Measurements from ENCODE around the gene GTF2A2. TPM values are rescaled to one million over a fixed set of nuclear protein-coding genes. Genes with fewer than 3 reads are reported as not detected.
"Not testable (repeated sequence)": the region's sequence is repeated elsewhere in the genome, so short reads cannot be mapped to it uniquely, and the experiment has no call there.

The GTF2A2 gene
- total and polyA plus RNA-seq, 4 donors, result 11.7 to 101 (median 27.2) TPM

- TF ChIP-seq RXRA (IDR thresholded peaks at IDR 0.05) (no peak), YY1 (IDR thresholded peaks at IDR 0.05) (no peak)
- Histone ChIP-seq H3K36me3 (ENCODE audit: control insufficient read depth in 4 of 4, insufficient read depth in 3 of 4, low read depth in 1 of 4, low read length in 3 of 4) (peaks cover 2 to 39% (median 13%) of the 10 kb centered on the region in 4 donors), H3K4me3 (ENCODE audit: low read depth in 1 of 3, low read length in 3 of 3) (no peak overlapping the region), H3K4me1 (ENCODE audit: control insufficient read depth in 4 of 4, insufficient read depth in 4 of 4, low read length in 3 of 4) (no peaks in the 10 kb centered on the region), H3K9ac (ENCODE audit: low read depth in 1 of 2, low read length in 2 of 2) (no peak overlapping the region), H3K27me3 (ENCODE audit: control insufficient read depth in 4 of 4, insufficient read depth in 4 of 4, low read length in 3 of 4) (no peaks in the 10 kb centered on the region), H3K9me3 (ENCODE audit: control insufficient read depth in 4 of 4, low read length in 3 of 4) (no peaks in the 10 kb centered on the region), H3K27ac (ENCODE audit: low read depth in 1 of 2, low read length in 2 of 2) (no peak overlapping the region)
- no peak for DNase-seq (ENCODE audit: low spot score)
- 89% methylated on average over 4 of the region's 4 CpGs for WGBS
Measured at GRCh38 chr15:59644756-59645155, 12.6 kb downstream of the GTF2A2 start.

GRCh38 chr15:59642351-59642750, 15.0 kb downstream of the GTF2A2 start:
- DNase-seq (ENCODE audit: low spot score), result no peak
- WGBS, result 94% methylated on average over 2 of the region's 2 CpGs
- no peak for TF ChIP-seq HNF4G (IDR thresholded peaks at IDR 0.05)
- no peak for TF ChIP-seq EGR1 (IDR thresholded peaks at IDR 0.05; ENCODE audit: low read depth in 2 of 2)
- TF ChIP-seq, protein P1, sequence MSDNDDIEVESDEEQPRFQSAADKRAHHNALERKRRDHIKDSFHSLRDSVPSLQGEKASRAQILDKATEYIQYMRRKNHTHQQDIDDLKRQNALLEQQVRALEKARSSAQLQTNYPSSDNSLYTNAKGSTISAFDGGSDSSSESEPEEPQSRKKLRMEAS (IDR thresholded peaks at IDR 0.05), result no peak
- no peak for TF ChIP-seq ZBTB33 (IDR thresholded peaks at IDR 0.05)
- no peak for TF ChIP-seq TAF1 (conservative IDR thresholded peaks at IDR 0.05)
- Histone ChIP-seq H3K9me3 (ENCODE audit: control insufficient read depth in 4 of 4, low read length in 3 of 4) (no peaks in the 10 kb centered on the region), H3K27me3 (ENCODE audit: control insufficient read depth in 4 of 4, insufficient read depth in 4 of 4, low read length in 3 of 4) (no peaks in the 10 kb centered on the region), H3K4me3 (ENCODE audit: low read depth in 1 of 3, low read length in 3 of 3) (no peak overlapping the region), H3K27ac (ENCODE audit: low read depth in 1 of 2, low read length in 2 of 2) (no peak overlapping the region), H3K36me3 (ENCODE audit: control insufficient read depth in 4 of 4, insufficient read depth in 3 of 4, low read depth in 1 of 4, low read length in 3 of 4) (peaks cover 0 to 41% (median 16%) of the 10 kb centered on the region in 4 donors), H3K9ac (ENCODE audit: low read depth in 1 of 2, low read length in 2 of 2) (no peak overlapping the region), H3K4me1 (ENCODE audit: control insufficient read depth in 4 of 4, insufficient read depth in 4 of 4, low read length in 3 of 4) (no peaks in the 10 kb centered on the region)

DNA sequence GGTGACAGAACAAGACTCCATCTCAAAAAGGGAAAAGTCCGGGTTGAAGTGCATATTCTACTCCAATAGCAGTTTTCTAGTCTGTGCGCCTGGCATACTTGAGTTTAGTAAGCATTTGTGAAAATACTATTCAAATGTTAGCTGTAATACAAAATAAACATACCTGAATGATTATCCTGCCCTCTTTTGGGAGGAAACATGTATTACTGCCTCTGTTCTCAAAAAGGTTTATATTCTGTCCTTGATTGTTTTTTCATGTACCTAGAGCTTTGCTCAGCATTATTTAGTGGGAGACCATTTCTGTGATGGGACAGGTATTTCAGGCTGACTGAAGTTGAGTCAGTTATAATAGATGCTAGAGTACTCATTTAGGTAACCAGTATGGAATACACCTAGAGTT, 19.8 kb downstream of the GTF2A2 start:
- DNase-seq (ENCODE audit: low spot score); H3K27ac ChIP-seq (ENCODE audit: low read depth in 1 of 2, low read length in 2 of 2); H3K9me3 ChIP-seq (ENCODE audit: control insufficient read depth in 4 of 4, low read length in 3 of 4); H3K4me3 ChIP-seq (ENCODE audit: low read depth in 1 of 3, low read length in 3 of 3); H3K4me1 ChIP-seq (ENCODE audit: control insufficient read depth in 4 of 4, insufficient read depth in 4 of 4, low read length in 3 of 4); H3K27me3 ChIP-seq (ENCODE audit: control insufficient read depth in 4 of 4, insufficient read depth in 4 of 4, low read length in 3 of 4); H3K9ac ChIP-seq (ENCODE audit: low read depth in 1 of 2, low read length in 2 of 2): not testable (repeated sequence)
- 96% methylated on average over 2 of the region's 2 CpGs for WGBS
- H3K36me3 ChIP-seq (ENCODE audit: control insufficient read depth in 4 of 4, insufficient read depth in 3 of 4, low read depth in 1 of 4, low read length in 3 of 4), result peaks cover 0 to 28% (median 8%) of the 10 kb centered on the region in 4 donors

GRCh38 chr15:59636184-59636583, 21.1 kb downstream of the GTF2A2 start:
- no peak overlapping the region for H3K9ac ChIP-seq (ENCODE audit: low read depth in 1 of 2, low read length in 2 of 2)
- H3K27ac ChIP-seq (ENCODE audit: low read depth in 1 of 2, low read length in 2 of 2), result no peak overlapping the region
- 93% methylated on average over 3 of the region's 3 CpGs for WGBS

More at GRCh38 chr15:59636184-59636583, 21.1 kb downstream of the GTF2A2 start:
- H3K9me3 ChIP-seq (ENCODE audit: control insufficient read depth in 4 of 4, low read length in 3 of 4), result no peaks in the 10 kb centered on the region
- H3K27me3 ChIP-seq (ENCODE audit: control insufficient read depth in 4 of 4, insufficient read depth in 4 of 4, low read length in 3 of 4), result no peaks in the 10 kb centered on the region
- peaks cover 0 to 22% (median 8%) of the 10 kb centered on the region in 4 donors for H3K36me3 ChIP-seq (ENCODE audit: control insufficient read depth in 4 of 4, insufficient read depth in 3 of 4, low read depth in 1 of 4, low read length in 3 of 4)
- no peak for DNase-seq (ENCODE audit: low spot score)
- no peak overlapping the region for H3K4me3 ChIP-seq (ENCODE audit: low read depth in 1 of 3, low read length in 3 of 3)
- TF ChIP-seq GABPA (IDR thresholded peaks at IDR 0.05 in 1 of 2, conservative IDR thresholded peaks at IDR 0.05 in 1 of 2) (no peak), RXRA (IDR thresholded peaks at IDR 0.05) (no peak), EGR1 (IDR thresholded peaks at IDR 0.05; ENCODE audit: low read depth in 2 of 2) (no peak), FOXA1 (IDR thresholded peaks at IDR 0.05) (no peak), NR2F2 (IDR thresholded peaks at IDR 0.05) (no peak), RAD21 (IDR thresholded peaks at IDR 0.05) (no peak), HNF4A (conservative IDR thresholded peaks at IDR 0.05) (no peak), FOXA2 (IDR thresholded peaks at IDR 0.05) (no peak), JUND (IDR thresholded peaks at IDR 0.05) (no peak), ZBTB33 (IDR thresholded peaks at IDR 0.05) (no peak), YY1 (IDR thresholded peaks at IDR 0.05) (no peak)
- TF ChIP-seq, protein P2, sequence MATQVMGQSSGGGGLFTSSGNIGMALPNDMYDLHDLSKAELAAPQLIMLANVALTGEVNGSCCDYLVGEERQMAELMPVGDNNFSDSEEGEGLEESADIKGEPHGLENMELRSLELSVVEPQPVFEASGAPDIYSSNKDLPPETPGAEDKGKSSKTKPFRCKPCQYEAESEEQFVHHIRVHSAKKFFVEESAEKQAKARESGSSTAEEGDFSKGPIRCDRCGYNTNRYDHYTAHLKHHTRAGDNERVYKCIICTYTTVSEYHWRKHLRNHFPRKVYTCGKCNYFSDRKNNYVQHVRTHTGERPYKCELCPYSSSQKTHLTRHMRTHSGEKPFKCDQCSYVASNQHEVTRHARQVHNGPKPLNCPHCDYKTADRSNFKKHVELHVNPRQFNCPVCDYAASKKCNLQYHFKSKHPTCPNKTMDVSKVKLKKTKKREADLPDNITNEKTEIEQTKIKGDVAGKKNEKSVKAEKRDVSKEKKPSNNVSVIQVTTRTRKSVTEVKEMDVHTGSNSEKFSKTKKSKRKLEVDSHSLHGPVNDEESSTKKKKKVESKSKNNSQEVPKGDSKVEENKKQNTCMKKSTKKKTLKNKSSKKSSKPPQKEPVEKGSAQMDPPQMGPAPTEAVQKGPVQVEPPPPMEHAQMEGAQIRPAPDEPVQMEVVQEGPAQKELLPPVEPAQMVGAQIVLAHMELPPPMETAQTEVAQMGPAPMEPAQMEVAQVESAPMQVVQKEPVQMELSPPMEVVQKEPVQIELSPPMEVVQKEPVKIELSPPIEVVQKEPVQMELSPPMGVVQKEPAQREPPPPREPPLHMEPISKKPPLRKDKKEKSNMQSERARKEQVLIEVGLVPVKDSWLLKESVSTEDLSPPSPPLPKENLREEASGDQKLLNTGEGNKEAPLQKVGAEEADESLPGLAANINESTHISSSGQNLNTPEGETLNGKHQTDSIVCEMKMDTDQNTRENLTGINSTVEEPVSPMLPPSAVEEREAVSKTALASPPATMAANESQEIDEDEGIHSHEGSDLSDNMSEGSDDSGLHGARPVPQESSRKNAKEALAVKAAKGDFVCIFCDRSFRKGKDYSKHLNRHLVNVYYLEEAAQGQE (IDR thresholded peaks at IDR 0.05), result no peak
- TF ChIP-seq, protein P1 (IDR thresholded peaks at IDR 0.05), result no peak
- H3K4me1 ChIP-seq (ENCODE audit: control insufficient read depth in 4 of 4, insufficient read depth in 4 of 4, low read length in 3 of 4), result no peaks in the 10 kb centered on the region

All from liver (tissue), 9 donors.